NOMO-1 treated with dmso at 0.1 percent for 144 hours (cell line): ENCODE data around the gene ADGRL3.
"Not testable (repeated sequence)": the region's sequence is repeated elsewhere in the genome, so short reads cannot be mapped to it uniquely, and the experiment has no call there.

Experiments used
- DNase-seq: peaks from one replicate; lab custom pipeline; 2025; ENCODE audit not compliant: unreplicated experiment; lab: John Stamatoyannopoulos, UW

Gene ADGRL3

GRCh38 chr4:61714387-61714911 lies 514.3 kb downstream of the ADGRL3 start:
- DNase-seq: no peak

DNA sequence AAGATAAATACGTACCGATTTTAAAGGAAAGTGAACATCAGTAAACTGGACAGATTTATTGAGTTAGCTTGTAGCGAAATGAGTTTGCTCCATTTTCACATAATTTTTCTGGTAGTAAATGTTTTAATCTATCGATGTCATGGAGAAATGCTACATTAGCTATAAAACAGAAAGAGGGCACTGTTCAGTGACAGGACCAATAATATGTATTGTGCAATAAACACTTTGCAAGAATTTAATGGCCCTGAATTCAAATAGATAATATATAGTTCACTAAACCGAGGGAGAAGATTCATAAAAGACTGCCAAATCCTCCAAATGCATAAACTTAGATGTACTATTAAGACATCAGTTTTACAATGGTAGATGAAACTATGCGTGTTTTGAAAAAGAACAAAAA lies 516.3 kb downstream of the ADGRL3 start:
- DNase-seq: no peak

GRCh38 chr4:61723492-61723891 lies 523.4 kb downstream of the ADGRL3 start:
- no peak for DNase-seq

DNA sequence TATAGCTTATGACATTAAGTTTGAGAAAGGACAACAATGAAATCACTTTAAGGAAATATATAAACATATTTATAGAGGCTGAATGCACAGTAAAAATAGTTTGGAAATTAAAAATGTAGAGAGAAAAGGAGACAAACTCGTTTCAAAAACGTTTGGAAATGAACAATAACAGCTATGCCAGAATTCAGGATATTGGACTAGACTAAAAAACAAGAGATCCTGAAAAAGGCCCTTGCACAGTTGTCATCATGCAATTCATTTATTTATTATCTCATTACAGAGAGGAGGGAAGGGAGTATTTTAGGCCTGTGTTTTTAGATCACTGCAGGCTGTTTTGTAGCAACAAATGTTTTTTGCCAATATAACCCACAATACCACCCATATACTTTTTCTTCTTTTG lies 527.2 kb downstream of the ADGRL3 start:
- no peak for DNase-seq

- no peak for DNase-seq
These were observed 534.3 kb downstream of the ADGRL3 start for GRCh38 chr4:61734409-61734808.

DNA sequence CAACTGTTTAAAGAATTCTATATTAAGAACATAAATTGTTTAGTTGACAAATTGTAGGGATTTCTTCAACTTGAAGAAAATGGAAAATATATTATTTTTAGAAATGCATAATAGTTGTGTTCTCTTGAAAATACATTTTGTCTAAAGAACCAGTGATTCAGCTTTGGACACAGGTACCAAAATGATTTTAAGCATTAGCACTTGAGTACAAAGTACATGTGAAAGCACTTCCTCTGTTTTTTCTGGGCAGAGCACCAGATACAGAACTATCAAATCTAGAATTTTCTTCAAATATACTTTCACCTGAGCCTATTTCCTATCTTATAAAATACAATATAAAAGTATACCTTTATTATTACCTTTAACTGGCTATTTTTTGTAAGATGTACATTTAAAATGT lies 539.8 kb downstream of the ADGRL3 start:
- no peak for DNase-seq

GRCh38 chr4:61740886-61741285 lies 540.8 kb downstream of the ADGRL3 start:
- no peak for DNase-seq

DNA sequence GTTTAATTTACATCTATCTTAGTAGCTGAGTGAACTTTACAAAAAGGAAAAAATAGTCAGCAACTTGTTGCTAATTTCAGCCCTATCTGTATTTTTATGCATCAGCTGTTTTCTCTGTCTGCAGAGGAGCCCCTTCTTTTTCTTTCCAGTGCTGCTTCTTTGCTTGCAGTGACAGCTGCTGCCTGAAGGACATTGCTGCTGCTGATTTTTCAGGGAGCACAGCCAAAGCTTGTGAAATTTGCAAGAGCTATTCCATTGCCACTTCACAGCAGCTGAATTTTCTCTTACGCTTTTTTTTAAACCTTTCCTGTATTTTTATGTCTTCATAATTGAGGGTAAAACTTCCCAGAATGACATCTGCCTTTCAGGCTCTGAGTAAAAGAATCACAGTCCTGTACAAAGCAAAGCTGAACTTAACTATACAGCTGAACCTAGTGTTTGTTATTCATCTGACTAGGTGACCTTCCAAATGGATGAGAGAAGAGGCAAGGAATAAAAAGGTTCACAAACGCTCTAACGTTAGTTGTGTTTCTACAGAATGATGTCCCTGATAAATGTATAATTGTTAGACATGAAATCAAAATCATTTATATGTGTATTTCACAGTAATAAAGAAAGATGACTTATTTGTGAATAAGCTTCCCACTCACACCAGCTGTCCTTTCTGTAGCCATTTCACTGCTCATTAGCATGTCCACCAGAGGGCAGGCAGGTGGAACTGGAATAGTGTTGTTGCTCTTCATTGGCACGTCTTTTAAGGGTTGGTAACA lies 541.4 kb downstream of the ADGRL3 start:
- DNase-seq: no peak

GRCh38 chr4:61750810-61751209 lies 550.7 kb downstream of the ADGRL3 start:
- no peak for DNase-seq

- DNase-seq: no peak
These were observed 552.5 kb downstream of the ADGRL3 start for GRCh38 chr4:61752617-61753016.

DNA sequence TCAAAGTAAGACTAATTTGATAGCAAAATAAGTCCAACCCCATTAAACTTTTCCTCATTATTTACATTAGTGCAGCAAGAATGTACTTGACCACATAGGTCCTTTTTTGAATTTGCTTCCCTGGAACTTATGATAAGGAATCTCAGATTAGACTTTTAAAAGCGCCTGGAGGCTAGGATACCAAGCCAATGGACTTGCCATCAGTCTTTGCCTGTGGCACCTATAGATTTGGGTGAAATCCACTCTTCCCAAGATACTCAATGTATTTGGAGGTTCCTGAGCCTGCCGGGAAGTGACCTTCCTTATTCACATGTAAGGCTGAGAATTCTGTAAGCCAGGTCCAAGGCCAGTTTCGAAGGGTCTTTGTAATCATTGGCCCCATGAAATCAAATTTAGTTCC lies 553.6 kb downstream of the ADGRL3 start:
- DNase-seq: no peak

DNA sequence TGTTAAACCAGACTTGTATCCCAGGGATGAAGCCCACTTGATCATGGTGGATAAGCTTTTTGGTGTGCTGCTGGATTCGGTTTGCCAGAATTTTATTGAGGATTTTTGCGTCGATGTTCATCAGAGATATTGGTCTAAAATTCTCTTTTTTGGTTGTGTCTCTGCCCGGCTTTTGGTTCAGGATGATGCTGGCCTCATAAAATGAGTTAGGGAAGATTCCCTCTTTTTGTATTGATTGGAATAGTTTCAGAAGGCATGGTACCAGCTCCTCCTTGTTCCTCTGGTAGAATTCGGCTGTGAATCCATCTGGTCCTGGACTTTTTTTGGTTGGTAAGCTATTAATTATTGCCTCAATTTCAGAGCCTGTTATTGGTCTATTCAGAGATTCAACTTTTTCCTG lies 556.8 kb downstream of the ADGRL3 start:
- DNase-seq: not testable (repeated sequence)

DNA sequence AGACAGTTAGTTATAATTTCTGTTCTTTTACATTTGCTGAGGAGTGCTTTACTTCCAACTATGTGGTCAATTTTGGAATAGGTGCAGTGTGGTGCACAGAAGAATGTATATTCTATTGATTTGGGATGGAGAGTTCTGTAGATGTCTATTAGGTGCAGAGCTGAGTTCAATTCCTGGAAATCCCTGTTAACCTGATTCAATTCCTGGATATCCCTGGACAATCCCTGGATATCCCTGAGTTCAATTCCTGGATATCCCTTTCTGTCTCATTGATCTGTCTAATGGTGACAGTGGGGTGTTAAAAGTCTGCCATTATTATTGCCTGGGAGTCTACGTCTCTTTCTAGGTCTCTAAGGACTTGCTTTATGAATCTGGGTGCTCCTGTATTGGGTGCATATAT lies 557.9 kb downstream of the ADGRL3 start:
- DNase-seq: not testable (repeated sequence)

GRCh38 chr4:61758596-61758995 lies 558.5 kb downstream of the ADGRL3 start:
- DNase-seq: not testable (repeated sequence)

DNA sequence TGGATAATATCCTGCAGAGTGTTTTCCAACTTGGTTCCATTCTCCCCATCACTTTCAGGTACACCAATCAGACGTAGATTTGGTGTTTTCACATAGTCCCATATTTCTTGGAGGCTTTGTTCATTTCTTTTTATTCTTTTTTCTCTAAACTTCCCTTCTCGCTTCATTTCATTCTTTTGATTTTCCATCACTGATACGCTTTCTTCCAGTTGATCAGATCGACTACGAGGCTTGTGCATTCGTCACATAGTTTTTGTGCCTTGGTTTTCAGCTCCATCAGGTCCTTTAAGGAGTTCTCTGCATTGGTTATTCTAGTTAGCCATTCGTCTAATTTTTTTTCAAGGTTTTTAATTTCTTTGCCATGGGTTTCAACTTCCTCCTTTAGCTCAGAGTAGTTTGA lies 559.1 kb downstream of the ADGRL3 start:
- not testable (repeated sequence) for DNase-seq

DNA sequence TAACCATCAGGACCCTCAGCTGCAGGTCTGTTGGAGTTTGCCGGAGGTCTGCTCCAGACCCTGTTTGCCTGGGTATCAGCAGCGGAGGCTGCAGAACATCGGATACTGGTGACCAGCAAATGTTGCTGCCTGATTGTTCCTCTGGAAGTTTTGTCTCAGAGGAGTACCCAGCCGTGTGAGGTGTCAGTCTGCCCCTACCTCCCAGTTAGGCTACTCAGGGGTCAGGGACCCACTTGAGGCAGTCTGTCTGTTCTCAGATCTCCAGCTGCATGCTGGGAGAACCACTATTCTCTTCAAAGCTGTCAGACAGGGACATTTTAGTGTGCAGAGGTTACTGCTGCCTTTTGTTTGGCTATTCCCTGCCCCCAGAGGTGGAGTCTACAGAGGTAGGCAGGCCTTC lies 559.8 kb downstream of the ADGRL3 start:
- not testable (repeated sequence) for DNase-seq

DNA sequence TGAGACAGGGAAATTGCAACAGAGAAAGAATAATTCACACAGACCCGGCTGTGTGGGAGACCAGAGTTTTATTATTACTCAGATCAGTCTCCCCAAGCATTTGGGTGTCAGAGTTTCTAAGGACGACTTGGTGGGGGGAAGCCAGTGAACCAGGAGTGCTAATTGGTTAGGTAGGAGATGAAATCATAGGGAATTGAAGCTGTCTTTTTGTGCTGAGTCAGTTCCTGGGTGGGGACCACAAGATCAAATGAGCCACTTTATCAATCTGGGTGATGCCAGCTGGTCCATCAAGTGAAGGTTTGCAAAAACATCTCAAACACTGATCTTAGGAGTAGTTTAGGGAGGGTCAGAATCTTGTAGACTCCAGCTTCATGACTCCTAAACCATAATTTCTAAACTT lies 560.7 kb downstream of the ADGRL3 start:
- DNase-seq: no peak

GRCh38 chr4:61762722-61763627 lies 562.8 kb downstream of the ADGRL3 start:
- no peak for DNase-seq

GRCh38 chr4:61763682-61764081 lies 563.6 kb downstream of the ADGRL3 start:
- no peak for DNase-seq

DNA sequence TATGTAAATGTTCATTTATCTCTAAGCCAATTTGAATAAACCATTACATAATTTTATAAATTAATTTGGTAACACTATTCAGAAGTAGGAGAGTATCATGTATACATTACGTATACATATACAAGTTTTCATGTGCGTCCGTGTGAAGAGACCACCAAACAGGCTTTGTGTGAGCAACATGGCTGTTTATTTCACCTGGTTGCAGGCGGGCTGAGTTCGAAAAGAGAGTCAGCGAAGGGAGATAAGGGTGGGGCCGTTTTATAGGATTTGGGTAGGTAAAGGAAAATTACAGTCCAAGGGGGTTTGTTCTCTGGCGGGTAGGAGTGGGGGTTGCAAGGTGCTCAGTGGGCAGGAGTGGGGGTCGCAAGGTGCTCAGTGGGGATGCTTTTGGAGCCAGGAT lies 564.0 kb downstream of the ADGRL3 start:
- DNase-seq: not testable (repeated sequence)

DNA sequence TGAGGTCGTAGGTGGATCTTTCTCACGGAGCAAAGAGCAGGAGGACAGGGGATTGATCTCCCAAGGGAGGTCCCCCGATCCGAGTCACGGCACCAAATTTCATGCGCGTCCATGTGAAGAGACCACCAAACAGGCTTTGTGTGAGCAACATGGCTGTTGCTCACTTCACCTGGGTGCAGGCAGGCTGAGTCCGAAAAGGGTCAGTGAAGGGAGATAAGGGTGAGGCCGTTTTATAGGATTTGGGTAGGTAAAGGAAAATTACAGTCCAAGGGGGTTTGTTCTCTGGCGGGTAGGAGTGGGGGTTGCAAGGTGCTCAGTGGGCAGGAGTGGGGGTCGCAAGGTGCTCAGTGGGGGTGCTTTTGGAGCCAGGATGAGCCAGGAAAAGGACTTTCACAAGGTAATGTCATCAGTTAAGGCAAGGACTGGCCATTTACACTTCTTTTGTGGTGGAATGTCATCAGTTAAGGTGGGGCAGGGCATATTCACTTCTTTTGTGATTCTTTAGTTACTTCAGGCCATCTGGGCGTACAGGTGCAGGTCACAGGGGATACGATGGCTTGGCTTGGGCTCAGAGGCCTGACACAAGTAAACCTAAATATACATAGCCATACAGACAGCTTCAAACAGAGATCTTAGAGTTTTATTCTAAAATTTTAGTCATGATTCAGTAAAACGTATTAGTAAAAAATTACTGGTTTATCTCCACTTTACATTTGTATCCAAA lies 569.5 kb downstream of the ADGRL3 start:
- DNase-seq: not testable (repeated sequence)
